HFFc6 (cell line): ENCODE data around the gene ANGEL1. TPM values are rescaled to one million over a fixed set of nuclear protein-coding genes. Genes with fewer than 3 reads are reported as not detected.
A peak's percentile ranks its signal among the peaks of the same experiment; 100 is the strongest.

Source experiments
- DNase-seq: peaks from one replicate; pipeline ENCODE4 v3.0.0-alpha.2; 2018
- H3K27ac Mint-ChIP-seq: 2 replicates; pipeline ENCODE4 v1.8.0; 2020; ENCODE audit warnings: mild to moderate bottlenecking, mixed read lengths
- H3K27me3 Mint-ChIP-seq: 2 replicates; pipeline ENCODE4 v1.8.0; 2021; ENCODE audit warnings: mild to moderate bottlenecking, moderate library complexity, mixed read lengths; ENCODE audit not compliant: insufficient read depth
- H3K36me3 Mint-ChIP-seq: 2 replicates; pipeline ENCODE4 v1.8.0; 2021; ENCODE audit warnings: low read depth, mixed read lengths
- H3K4me1 Mint-ChIP-seq: 2 replicates; pipeline ENCODE4 v1.8.0; 2020; ENCODE audit warnings: low read depth, mixed read lengths
- H3K4me3 Mint-ChIP-seq: 2 replicates; pipeline ENCODE4 v1.8.0; 2020; ENCODE audit warnings: mild to moderate bottlenecking, moderate library complexity, mixed read lengths
- H3K9me3 Mint-ChIP-seq: 2 replicates; pipeline ENCODE4 v1.8.0; 2020; ENCODE audit warnings: mild to moderate bottlenecking, mixed read lengths
- CTCF ChIP-seq: fragments of 200-600 bp; sonication (generic); IDR thresholded peaks from 2 replicates; pipeline ENCODE4 v1.5.0; 2021; ENCODE audit warnings: antibody characterized with exemption, mild to moderate bottlenecking
- total RNA-seq, 6 experiments: library from RNA; stranded (reverse); fragmentation: NEBNext Ultra II Directional; extraction: Animal tissue kit (Norgen Biotek cat#: 25700); gene quantifications; 2 replicates in 1 of 6; 3 replicates in 5 of 6; pipeline ENCODE4 v1.2.3, GENCODE V29; 2021

Gene ANGEL1
- total RNA-seq, 6 experiments from 2014 or later, result 7.4 to 9.6 (median 8.0) TPM

DNA sequence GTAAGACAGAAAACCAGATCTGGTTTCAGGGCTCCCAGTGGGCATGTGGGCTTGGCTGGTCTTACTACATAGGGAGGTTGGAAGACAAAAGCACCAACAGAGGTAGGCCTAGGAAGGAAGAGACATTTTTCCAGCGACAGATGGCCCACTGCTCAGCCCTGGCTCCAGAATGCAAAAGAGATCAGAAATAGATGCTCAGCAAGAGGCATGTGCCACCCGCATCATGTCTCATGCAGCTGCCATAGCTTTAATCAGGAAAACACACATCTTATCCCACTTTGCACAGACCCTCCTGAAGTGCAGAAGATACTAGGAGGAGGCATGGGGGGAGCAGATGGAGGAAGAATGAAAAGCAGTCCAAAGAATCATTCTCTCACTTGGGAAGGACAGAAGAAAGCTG lies 26.1 kb downstream of the ANGEL1 start:
- no peak for DNase-seq
- 0 out of 2 replicates have a peak, but pooled peaks cover 3% of the 10 kb centered on the region for H3K4me1 Mint-ChIP-seq
- H3K27ac Mint-ChIP-seq, result no peak overlapping the region
- no peaks in the 10 kb centered on the region; the same call in none of the 2 replicates for H3K27me3 Mint-ChIP-seq
- no peaks in the 10 kb centered on the region for H3K36me3 Mint-ChIP-seq
- no peaks in the 10 kb centered on the region for H3K9me3 Mint-ChIP-seq
- no peak for TF ChIP-seq CTCF
- no peak overlapping the region for H3K4me3 Mint-ChIP-seq

- Mint-ChIP-seq H3K36me3 (no peaks in the 10 kb centered on the region), H3K4me1 (0 out of 2 replicates have a peak, but pooled peaks cover 8% of the 10 kb centered on the region), H3K27ac (no peak overlapping the region), H3K4me3 (no peak overlapping the region), H3K9me3 (no peaks in the 10 kb centered on the region), H3K27me3 (no peaks in the 10 kb centered on the region; the same call in none of the 2 replicates)
- peak; percentile 90 for TF ChIP-seq CTCF
- DNase-seq, result peak; percentile 57
Observed at GRCh38 chr14:76784881-76785280, 27.8 kb downstream of the ANGEL1 start.

DNA sequence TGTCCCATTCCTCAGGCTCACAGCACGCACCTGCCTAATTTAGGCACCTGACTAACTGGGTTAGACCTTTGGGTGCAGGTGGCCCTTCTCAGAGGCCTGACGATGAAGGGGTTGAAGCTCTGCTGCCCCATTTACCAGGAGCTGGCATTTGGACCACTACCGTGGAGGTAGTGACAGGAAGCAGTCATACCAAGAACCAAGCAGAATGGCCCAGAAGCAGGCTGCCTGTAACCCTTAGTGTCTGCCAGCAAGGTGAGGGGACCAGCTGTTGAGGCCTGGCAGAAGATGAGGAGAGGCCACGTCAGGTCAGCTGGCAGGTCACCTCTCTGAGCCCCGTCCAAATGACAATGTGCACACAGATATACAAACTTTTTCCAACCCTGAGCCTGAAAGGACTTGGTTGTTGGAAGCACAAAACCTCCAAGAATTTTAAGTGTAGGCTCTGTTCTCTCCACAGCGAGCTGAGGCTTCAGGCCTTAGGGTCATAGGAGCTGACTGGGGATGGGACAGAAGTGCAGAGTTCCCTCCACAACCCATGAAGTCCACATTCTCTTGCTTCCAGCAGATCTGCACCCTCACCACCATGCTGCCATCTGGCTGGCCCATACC lies 28.3 kb downstream of the ANGEL1 start:
- H3K4me3 Mint-ChIP-seq, result no peak overlapping the region
- no peaks in the 10 kb centered on the region for H3K36me3 Mint-ChIP-seq
- no peak for DNase-seq
- TF ChIP-seq CTCF, result no peak
- H3K4me1 Mint-ChIP-seq, result 0 out of 2 replicates have a peak, but pooled peaks cover 8% of the 10 kb centered on the region
- H3K27ac Mint-ChIP-seq, result no peak overlapping the region
- H3K27me3 Mint-ChIP-seq, result no peaks in the 10 kb centered on the region; the same call in 1 of the 2 replicates
- H3K9me3 Mint-ChIP-seq, result no peaks in the 10 kb centered on the region

DNA sequence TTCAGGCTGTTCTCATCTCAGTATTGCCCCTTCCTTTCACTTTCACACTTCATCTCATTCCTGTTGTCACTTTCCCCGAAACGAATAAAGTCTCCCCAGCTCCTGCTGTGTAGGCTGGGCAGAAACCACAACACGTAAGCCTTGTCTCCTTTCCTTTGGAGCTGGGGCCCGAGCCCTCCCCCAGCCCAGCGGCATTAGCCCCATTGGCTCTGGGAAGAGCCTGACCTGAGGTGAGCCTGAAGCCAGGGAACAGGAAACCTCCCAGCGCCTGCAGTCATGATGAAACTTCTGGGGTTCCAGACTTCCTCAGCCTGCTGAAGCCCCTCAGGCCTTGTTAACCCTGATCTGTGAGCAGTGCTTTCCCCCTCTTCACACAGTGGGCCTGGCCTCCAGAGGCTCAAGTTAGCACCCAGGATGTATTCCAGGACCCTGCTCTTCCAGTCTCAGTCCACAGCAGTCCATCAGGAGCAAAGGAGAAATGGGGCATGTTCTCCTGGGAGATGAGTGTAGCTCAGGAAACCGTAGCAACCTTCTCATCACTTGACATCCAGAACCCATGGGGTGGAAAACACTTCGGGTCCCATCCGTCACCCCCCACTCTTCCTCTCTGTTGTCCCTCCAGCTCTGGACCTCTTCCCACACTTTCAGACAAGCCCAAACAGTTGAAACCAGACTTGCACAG lies 29.7 kb downstream of the ANGEL1 start:
- Mint-ChIP-seq H3K27me3 (no peaks in the 10 kb centered on the region; the same call in 1 of the 2 replicates), H3K36me3 (no peaks in the 10 kb centered on the region), H3K9me3 (no peaks in the 10 kb centered on the region), H3K4me3 (no peak overlapping the region), H3K4me1 (0 out of 2 replicates have a peak, but pooled peaks cover 8% of the 10 kb centered on the region), H3K27ac (no peak overlapping the region)
- no peak for TF ChIP-seq CTCF
- DNase-seq, result no peak

GRCh38 chr14:76782115-76782884 lies 30.4 kb downstream of the ANGEL1 start:
- H3K4me1 Mint-ChIP-seq, result 0 out of 2 replicates have a peak, but pooled peaks cover 8% of the 10 kb centered on the region
- no peak overlapping the region for H3K4me3 Mint-ChIP-seq
- no peak for DNase-seq
- TF ChIP-seq CTCF, result no peak
- H3K27ac Mint-ChIP-seq, result no peak overlapping the region
- no peaks in the 10 kb centered on the region; the same call in 1 of the 2 replicates for H3K27me3 Mint-ChIP-seq
- no peaks in the 10 kb centered on the region for H3K9me3 Mint-ChIP-seq
- H3K36me3 Mint-ChIP-seq, result no peaks in the 10 kb centered on the region
